Measurements from ENCODE around the gene ZNF232.
"Not testable (repeated sequence)": the region's sequence is repeated elsewhere in the genome, so short reads cannot be mapped to it uniquely, and the experiment has no call there.

The ZNF232 gene

GRCh38 chr17:5111402-5112204 lies at the start of gene ZNF232:
TSS of gene ZNF232 (minus strand) at chr17:5111878. CDS start at chr17:5111822, 56 bp downstream.
- peak; percentile 96 for DNase-seq

- not testable (repeated sequence) for DNase-seq
Measured at GRCh38 chr17:5160702-5161101, 49.0 kb upstream of the ZNF232 start.

- DNase-seq = not testable (repeated sequence)
Measured at GRCh38 chr17:5146122-5146521, 34.4 kb upstream of the ZNF232 start.

- not testable (repeated sequence) for DNase-seq
Measured at GRCh38 chr17:5142877-5143276, 31.2 kb upstream of the ZNF232 start.

- peak; percentile 33 for DNase-seq
Measured at GRCh38 chr17:5139458-5139732, 27.7 kb upstream of the ZNF232 start.

- DNase-seq = peak; percentile 46
Measured at GRCh38 chr17:5138616-5139457, 27.2 kb upstream of the ZNF232 start.

- peak; percentile 44 for DNase-seq
Measured at GRCh38 chr17:5138198-5138544, 26.5 kb upstream of the ZNF232 start.

- DNase-seq = peak; percentile 50
Measured at GRCh38 chr17:5137511-5138197, 26.0 kb upstream of the ZNF232 start.

- DNase-seq = peak; percentile 38
Measured at GRCh38 chr17:5136580-5137412, 25.1 kb upstream of the ZNF232 start.

- DNase-seq = no peak
Measured at GRCh38 chr17:5135726-5136579, 24.3 kb upstream of the ZNF232 start.

GRCh38 chr17:5135131-5135712 lies 23.5 kb upstream of the ZNF232 start:
- peak; percentile 41 for DNase-seq

GRCh38 chr17:5134571-5134970 lies 22.9 kb upstream of the ZNF232 start:
- DNase-seq = peak; percentile 4

- DNase-seq = peak; percentile 41
Measured at GRCh38 chr17:5133961-5134360, 22.3 kb upstream of the ZNF232 start.

GRCh38 chr17:5133311-5133710 lies 21.6 kb upstream of the ZNF232 start:
- DNase-seq = peak; percentile 19

GRCh38 chr17:5132503-5133225 lies 21.0 kb upstream of the ZNF232 start:
- peak; percentile 21 for DNase-seq

- DNase-seq = peak; percentile 41
Measured at GRCh38 chr17:5131799-5132502, 20.3 kb upstream of the ZNF232 start.

- DNase-seq = peak; percentile 17
Measured at GRCh38 chr17:5131146-5131715, 19.6 kb upstream of the ZNF232 start.

- DNase-seq = peak; percentile 43
Measured at GRCh38 chr17:5130687-5131086, 19.0 kb upstream of the ZNF232 start.

- DNase-seq = not testable (repeated sequence)
Measured at GRCh38 chr17:5130261-5130660, 18.6 kb upstream of the ZNF232 start.
